Right cardiac atrium (tissue), 5 donors: ENCODE measurements around the gene TTF2. TPM values are rescaled to one million over a fixed set of nuclear protein-coding genes. Genes with fewer than 3 reads are reported as not detected.
"Not testable (repeated sequence)": the region's sequence is repeated elsewhere in the genome, so short reads cannot be mapped to it uniquely, and the experiment has no call there.

Experiments used
- ATAC-seq, 2 donors: fragments of 200-7000 bp; cut with Tn5 transposase; one replicate each; pipeline versions ENCODE4 v1.8.0 to v1.9.1; 2020; ENCODE audit warnings: moderate library complexity in 2 of 2, mild to moderate bottlenecking in 1 of 2
- DNase-seq, 3 donors: peaks; one replicate each; pipeline ENCODE4 v3.0.0-alpha.2; 2020
- H3K27ac ChIP-seq: one replicate; pipeline ENCODE4 v1.5.1; 2013; ENCODE audit warnings: mild to moderate bottlenecking, low read length, control low read depth, moderate library complexity
- H3K27me3 ChIP-seq: one replicate; pipeline ENCODE4 v1.6.1; 2013; ENCODE audit not compliant: control insufficient read depth, insufficient read depth
- H3K4me1 ChIP-seq: one replicate; pipeline ENCODE4 v1.6.1; 2013; ENCODE audit warnings: low read length; ENCODE audit not compliant: control insufficient read depth, insufficient read depth
- H3K4me3 ChIP-seq: one replicate; pipeline ENCODE4 v1.5.1; 2013; ENCODE audit warnings: low read length, control low read depth
- H3K9me3 ChIP-seq: one replicate; pipeline ENCODE4 v1.6.1; 2013; ENCODE audit warnings: low read length; ENCODE audit not compliant: control insufficient read depth
- WGBS: extraction: QIAGEN DNeasy Blood & Tissue Kit; methylation state at CpG from one replicate; pipeline ENCODE4 v1.1.7; 2013; 5-methylcytosine and 5-hydroxymethylcytosine counted together
- intact Hi-C, 4 donors: fragments of 100-400 bp; cut with DNase I; formaldehyde crosslinking; loops; one replicate each; pipeline versions ENCODE4 v1.11.0 to v1.14.0; 2022 to 2023
- polyA plus RNA-seq: library from polyadenylated mRNA; stranded (reverse); fragments of 200-250 nt; gene quantifications from one replicate; pipeline ENCODE4 v1.2.3, GENCODE V29; 2013
- total RNA-seq, 4 donors: library from RNA; stranded (reverse); fragmentation: NEBNext Ultra II Directional; extraction: Animal tissue kit (Norgen Biotek cat#: 25700); gene quantifications; one replicate each; pipeline ENCODE4 v1.2.1, GENCODE V29; 2021
- donor health status: healthy with polysubstance abuse.
- donor health status: DM: no; HTN: yes; CAD: no.
- donor health status: DM: no; HTN: no; CAD: no.
- donor health status: DM: no; HTN: yes; CAD: no; lungs with severe emphysema.
- donor health status: DM: yes; HTN: yes; CAD: no.

Gene TTF2
- total and polyA plus RNA-seq, 5 donors = 2.1 to 10.6 (median 9.0) TPM

- H3K4me3 ChIP-seq = no peak overlapping the region
- DNase-seq = no peak
- H3K27me3 ChIP-seq = no peaks in the 10 kb centered on the region
- no peaks in the 10 kb centered on the region for H3K9me3 ChIP-seq
- peak overlapping the region; percentile 9 for H3K27ac ChIP-seq
- intact Hi-C loops = no loop called here
- no peak for ATAC-seq
- no peaks in the 10 kb centered on the region for H3K4me1 ChIP-seq
- 64% methylated on average over 5 of the region's 5 CpGs for WGBS
Measured at GRCh38 chr1:117092594-117092993, 32.5 kb downstream of the TTF2 start.

GRCh38 chr1:117093091-117093534 lies 33.0 kb downstream of the TTF2 start:
- peak overlapping the region; percentile 9 for H3K27ac ChIP-seq
- no peaks in the 10 kb centered on the region for H3K4me1 ChIP-seq
- ATAC-seq = peak; percentile 77 to 91
- WGBS = 45% methylated on average over 7 of the region's 7 CpGs
- no peaks in the 10 kb centered on the region for H3K27me3 ChIP-seq
- H3K9me3 ChIP-seq = no peaks in the 10 kb centered on the region
- intact Hi-C loops = no loop called here
- H3K4me3 ChIP-seq = no peak overlapping the region
- DNase-seq = peak in 2 of 3 donors; percentile 50 to 63

- no peak overlapping the region for H3K4me3 ChIP-seq
- no peaks in the 10 kb centered on the region for H3K4me1 ChIP-seq
- no peaks in the 10 kb centered on the region for H3K9me3 ChIP-seq
- intact Hi-C loops = no loop called here
- ATAC-seq = peak in 1 of 2 donors; percentile 61
- 91% methylated on average over 6 of the region's 6 CpGs for WGBS
- DNase-seq = no peak
- no peak overlapping the region for H3K27ac ChIP-seq
- H3K27me3 ChIP-seq = no peaks in the 10 kb centered on the region
Measured at GRCh38 chr1:117093870-117094621, 33.9 kb downstream of the TTF2 start.

GRCh38 chr1:117094841-117095604 lies 34.9 kb downstream of the TTF2 start:
- no peaks in the 10 kb centered on the region for H3K4me1 ChIP-seq
- WGBS = 95% methylated on average over 7 of the region's 7 CpGs
- no peaks in the 10 kb centered on the region for H3K9me3 ChIP-seq
- DNase-seq = no peak
- H3K4me3 ChIP-seq = no peak overlapping the region
- no peaks in the 10 kb centered on the region for H3K27me3 ChIP-seq
- no peak overlapping the region for H3K27ac ChIP-seq
- intact Hi-C loops = no loop called here
- no peak for ATAC-seq

GRCh38 chr1:117096951-117097408 lies 36.9 kb downstream of the TTF2 start:
- H3K4me3 ChIP-seq = no peak overlapping the region
- ATAC-seq = no peak
- no peaks in the 10 kb centered on the region for H3K9me3 ChIP-seq
- H3K27me3 ChIP-seq = no peaks in the 10 kb centered on the region
- H3K4me1 ChIP-seq = no peaks in the 10 kb centered on the region
- H3K27ac ChIP-seq = no peak overlapping the region
- intact Hi-C loops = no loop called here
- 90% methylated on average over 3 of the region's 3 CpGs for WGBS
- no peak for DNase-seq

GRCh38 chr1:117097443-117097842 lies 37.3 kb downstream of the TTF2 start:
- DNase-seq (no peak), ATAC-seq (no peak)
- no peak overlapping the region for H3K4me3 ChIP-seq
- H3K27ac ChIP-seq = no peak overlapping the region
- WGBS = 75% methylated on average over 4 of the region's 4 CpGs
- intact Hi-C loops = no loop called here
- no peaks in the 10 kb centered on the region for H3K27me3 ChIP-seq
- H3K9me3 ChIP-seq = no peaks in the 10 kb centered on the region
- no peaks in the 10 kb centered on the region for H3K4me1 ChIP-seq

GRCh38 chr1:117098287-117098890 lies 38.3 kb downstream of the TTF2 start:
- no peak for ATAC-seq
- no peak for DNase-seq
- Histone ChIP-seq H3K4me1 (no peaks in the 10 kb centered on the region), H3K4me3 (no peak overlapping the region), H3K27ac (no peak overlapping the region), H3K9me3 (no peaks in the 10 kb centered on the region), H3K27me3 (no peaks in the 10 kb centered on the region)
- intact Hi-C loops = no loop called here
- 82% methylated on average over 4 of the region's 4 CpGs for WGBS

GRCh38 chr1:117101334-117101733 lies 41.2 kb downstream of the TTF2 start:
- no peak for ATAC-seq
- no peaks in the 10 kb centered on the region for H3K4me1 ChIP-seq
- no peaks in the 10 kb centered on the region for H3K9me3 ChIP-seq
- DNase-seq = no peak
- no peak overlapping the region for H3K27ac ChIP-seq
- intact Hi-C loops = no loop called here
- H3K4me3 ChIP-seq = no peak overlapping the region
- no peaks in the 10 kb centered on the region for H3K27me3 ChIP-seq
- WGBS = 71% methylated on average over 1 of the region's 1 CpG

GRCh38 chr1:117101858-117102257 lies 41.7 kb downstream of the TTF2 start:
- H3K27me3 ChIP-seq, H3K4me3 ChIP-seq, H3K27ac ChIP-seq, intact Hi-C loops, DNase-seq, H3K4me1 ChIP-seq, H3K9me3 ChIP-seq, ATAC-seq: not testable (repeated sequence)
- WGBS = 98% methylated on average over 3 of the region's 3 CpGs

- ATAC-seq = no peak
- 77% methylated on average over 3 of the region's 3 CpGs for WGBS
Measured at GRCh38 chr1:117104986-117105385, 44.9 kb downstream of the TTF2 start.

GRCh38 chr1:117105722-117106121 lies 45.6 kb downstream of the TTF2 start:
- H3K9me3 ChIP-seq = no peaks in the 10 kb centered on the region
- ATAC-seq (no peak), DNase-seq (no peak)
- intact Hi-C loops = no loop called here
- H3K27ac ChIP-seq = no peak overlapping the region
- H3K4me3 ChIP-seq = no peak overlapping the region
- no peaks in the 10 kb centered on the region for H3K4me1 ChIP-seq
- H3K27me3 ChIP-seq = no peaks in the 10 kb centered on the region

More at GRCh38 chr1:117104986-117105385, 44.9 kb downstream of the TTF2 start:
- H3K9me3 ChIP-seq = no peaks in the 10 kb centered on the region
- no peak for DNase-seq
- no peak overlapping the region for H3K27ac ChIP-seq
- H3K4me3 ChIP-seq = no peak overlapping the region
- H3K27me3 ChIP-seq = no peaks in the 10 kb centered on the region
- no peaks in the 10 kb centered on the region for H3K4me1 ChIP-seq
- intact Hi-C loops = no loop called here
